WERI-Rb-1 (cell line): ENCODE results near the gene LORICRIN.

Source experiments
- DNase-seq: peaks from one replicate; pipeline ENCODE4 v3.0.0-alpha.2; 2020
- H3K27ac ChIP-seq: fragments of 250-450 bp; sonication (Bioruptor Pico); 2 replicates; pipeline ENCODE4 v1.5.1; 2020; ENCODE audit warnings: mild to moderate bottlenecking, moderate library complexity
- H3K27me3 ChIP-seq: fragments of 250-450 bp; sonication (Bioruptor Pico); 2 replicates; pipeline ENCODE4 v1.5.1; 2021; ENCODE audit warnings: mild to moderate bottlenecking, low read depth, moderate library complexity; ENCODE audit not compliant: insufficient read depth, severe bottlenecking
- H3K36me3 ChIP-seq: fragments of 250-450 bp; sonication (Bioruptor Pico); 2 replicates; pipeline ENCODE4 v1.5.1; 2020; ENCODE audit warnings: mild to moderate bottlenecking, moderate library complexity
- H3K4me3 ChIP-seq: 2 replicates; pipeline ENCODE4 v1.5.1; 2011; ENCODE audit warnings: low read depth, mild to moderate bottlenecking, control low read depth, low read length
- H3K9me3 ChIP-seq: fragments of 250-450 bp; sonication (Bioruptor Pico); 2 replicates; pipeline ENCODE4 v1.5.1; 2021; ENCODE audit warnings: mild to moderate bottlenecking, moderate library complexity; ENCODE audit not compliant: severe bottlenecking
- CTCF ChIP-seq: IDR thresholded peaks from 2 replicates; pipeline ENCODE4 v1.5.1; 2011; ENCODE audit warnings: low read depth, mild to moderate bottlenecking, control low read depth, inconsistent platforms, low read length

LORICRIN gene

GRCh38 chr1:153306303-153307220 lies 47.1 kb downstream of the LORICRIN start:
- no peak for DNase-seq
- TF ChIP-seq CTCF: no peak

GRCh38 chr1:153307221-153307600 lies 47.7 kb downstream of the LORICRIN start:
- H3K36me3 ChIP-seq: no peaks in the 10 kb centered on the region
- DNase-seq: no peak
- H3K9me3 ChIP-seq: peaks cover 3% of the 10 kb centered on the region
- peaks cover 96% of the 10 kb centered on the region for H3K27me3 ChIP-seq
- no peak overlapping the region for H3K4me3 ChIP-seq
- no peak for TF ChIP-seq CTCF
- H3K27ac ChIP-seq: no peak overlapping the region

More at GRCh38 chr1:153306303-153307220, 47.1 kb downstream of the LORICRIN start:
- Histone ChIP-seq H3K9me3 (peaks cover 3% of the 10 kb centered on the region), H3K27ac (no peak overlapping the region), H3K36me3 (no peaks in the 10 kb centered on the region), H3K4me3 (no peak overlapping the region), H3K27me3 (peaks cover 92% of the 10 kb centered on the region)

GRCh38 chr1:153308540-153308939 lies 49.1 kb downstream of the LORICRIN start:
- no peak for DNase-seq
- H3K4me3 ChIP-seq: no peak overlapping the region
- no peak for TF ChIP-seq CTCF

GRCh38 chr1:153309441-153309840 lies 50.0 kb downstream of the LORICRIN start:
- TF ChIP-seq CTCF: no peak
- Histone ChIP-seq H3K27me3 (peaks cover 91% of the 10 kb centered on the region), H3K9me3 (peaks cover 5% of the 10 kb centered on the region), H3K27ac (no peak overlapping the region), H3K36me3 (no peaks in the 10 kb centered on the region), H3K4me3 (no peak overlapping the region)
- no peak for DNase-seq

More at GRCh38 chr1:153308540-153308939, 49.1 kb downstream of the LORICRIN start:
- Histone ChIP-seq H3K36me3 (no peaks in the 10 kb centered on the region), H3K27me3 (peaks cover 97% of the 10 kb centered on the region), H3K9me3 (peaks cover 3% of the 10 kb centered on the region), H3K27ac (no peak overlapping the region)

GRCh38 chr1:153310526-153310925 lies 51.0 kb downstream of the LORICRIN start:
- no peak overlapping the region for H3K4me3 ChIP-seq
- peaks cover 81% of the 10 kb centered on the region for H3K27me3 ChIP-seq
- no peak for TF ChIP-seq CTCF
- H3K27ac ChIP-seq: no peak overlapping the region
- DNase-seq: no peak
- no peaks in the 10 kb centered on the region for H3K36me3 ChIP-seq
- H3K9me3 ChIP-seq: peaks cover 7% of the 10 kb centered on the region
